ENCODE data around the gene ULK1.

DNA sequence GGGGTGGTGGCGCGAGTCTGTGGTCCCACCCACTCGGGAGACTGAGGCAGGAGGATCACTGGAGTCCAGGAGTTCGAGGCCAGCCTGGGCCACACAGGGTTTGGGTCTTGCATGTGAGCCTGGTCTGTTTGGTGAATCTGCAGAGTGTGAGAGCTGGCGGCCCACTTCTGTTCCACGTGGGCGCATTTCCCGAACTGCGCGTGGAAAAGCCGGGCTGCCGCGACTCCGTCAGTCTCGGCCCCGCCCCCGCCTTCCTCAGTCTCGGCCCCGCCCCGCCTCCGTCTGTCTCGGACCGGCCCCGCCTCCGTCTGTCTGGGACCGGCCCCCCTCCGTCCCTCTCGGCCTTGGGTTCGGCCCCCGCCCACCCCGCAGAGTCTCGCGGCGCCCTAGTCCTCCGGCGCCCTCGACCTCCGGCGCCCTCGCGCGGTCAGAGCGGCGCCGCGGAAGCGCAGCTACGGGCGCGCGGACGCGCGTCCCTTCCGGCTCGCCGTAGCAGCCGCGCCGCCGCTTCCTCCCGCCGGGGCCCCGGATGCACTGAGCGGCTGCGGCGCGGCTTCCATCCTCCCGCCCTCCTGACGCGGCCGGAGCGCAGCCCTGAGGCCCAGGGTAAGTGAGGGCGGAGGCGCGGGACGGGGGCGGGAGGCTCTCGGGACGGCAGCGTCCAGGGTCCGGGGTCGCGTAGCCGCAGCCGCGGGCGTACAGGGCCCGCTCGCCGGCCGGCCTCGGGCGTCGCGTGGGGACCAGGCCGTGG lies 55.2 kb downstream of the ULK1 start, which contains the start of gene EP400:
- TF ChIP-seq, protein P1, sequence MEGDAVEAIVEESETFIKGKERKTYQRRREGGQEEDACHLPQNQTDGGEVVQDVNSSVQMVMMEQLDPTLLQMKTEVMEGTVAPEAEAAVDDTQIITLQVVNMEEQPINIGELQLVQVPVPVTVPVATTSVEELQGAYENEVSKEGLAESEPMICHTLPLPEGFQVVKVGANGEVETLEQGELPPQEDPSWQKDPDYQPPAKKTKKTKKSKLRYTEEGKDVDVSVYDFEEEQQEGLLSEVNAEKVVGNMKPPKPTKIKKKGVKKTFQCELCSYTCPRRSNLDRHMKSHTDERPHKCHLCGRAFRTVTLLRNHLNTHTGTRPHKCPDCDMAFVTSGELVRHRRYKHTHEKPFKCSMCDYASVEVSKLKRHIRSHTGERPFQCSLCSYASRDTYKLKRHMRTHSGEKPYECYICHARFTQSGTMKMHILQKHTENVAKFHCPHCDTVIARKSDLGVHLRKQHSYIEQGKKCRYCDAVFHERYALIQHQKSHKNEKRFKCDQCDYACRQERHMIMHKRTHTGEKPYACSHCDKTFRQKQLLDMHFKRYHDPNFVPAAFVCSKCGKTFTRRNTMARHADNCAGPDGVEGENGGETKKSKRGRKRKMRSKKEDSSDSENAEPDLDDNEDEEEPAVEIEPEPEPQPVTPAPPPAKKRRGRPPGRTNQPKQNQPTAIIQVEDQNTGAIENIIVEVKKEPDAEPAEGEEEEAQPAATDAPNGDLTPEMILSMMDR (tag by site-specific recombination; IDR thresholded peaks at IDR 0.05) = no peak
- TF ChIP-seq ZNF24 (tag by site-specific recombination; IDR thresholded peaks at IDR 0.05) (0 out of 2 replicates have a peak, but pooled peaks have one; percentile 47), ZBTB17 (tag by site-specific recombination; IDR thresholded peaks at IDR 0.05) (no peak), TCF7L2 (IDR thresholded peaks at IDR 0.05; ENCODE audit: borderline replicate concordance, low read depth, low read length) (no peak)
